SKM-1 treated with dmso at 0.1 percent for 144 hours (cell line): Measurements from ENCODE around the gene S100A5.

Source experiments
- DNase-seq: peaks from one replicate; lab custom pipeline; 2025; ENCODE audit not compliant: unreplicated experiment; lab: John Stamatoyannopoulos, UW

Gene S100A5

DNA sequence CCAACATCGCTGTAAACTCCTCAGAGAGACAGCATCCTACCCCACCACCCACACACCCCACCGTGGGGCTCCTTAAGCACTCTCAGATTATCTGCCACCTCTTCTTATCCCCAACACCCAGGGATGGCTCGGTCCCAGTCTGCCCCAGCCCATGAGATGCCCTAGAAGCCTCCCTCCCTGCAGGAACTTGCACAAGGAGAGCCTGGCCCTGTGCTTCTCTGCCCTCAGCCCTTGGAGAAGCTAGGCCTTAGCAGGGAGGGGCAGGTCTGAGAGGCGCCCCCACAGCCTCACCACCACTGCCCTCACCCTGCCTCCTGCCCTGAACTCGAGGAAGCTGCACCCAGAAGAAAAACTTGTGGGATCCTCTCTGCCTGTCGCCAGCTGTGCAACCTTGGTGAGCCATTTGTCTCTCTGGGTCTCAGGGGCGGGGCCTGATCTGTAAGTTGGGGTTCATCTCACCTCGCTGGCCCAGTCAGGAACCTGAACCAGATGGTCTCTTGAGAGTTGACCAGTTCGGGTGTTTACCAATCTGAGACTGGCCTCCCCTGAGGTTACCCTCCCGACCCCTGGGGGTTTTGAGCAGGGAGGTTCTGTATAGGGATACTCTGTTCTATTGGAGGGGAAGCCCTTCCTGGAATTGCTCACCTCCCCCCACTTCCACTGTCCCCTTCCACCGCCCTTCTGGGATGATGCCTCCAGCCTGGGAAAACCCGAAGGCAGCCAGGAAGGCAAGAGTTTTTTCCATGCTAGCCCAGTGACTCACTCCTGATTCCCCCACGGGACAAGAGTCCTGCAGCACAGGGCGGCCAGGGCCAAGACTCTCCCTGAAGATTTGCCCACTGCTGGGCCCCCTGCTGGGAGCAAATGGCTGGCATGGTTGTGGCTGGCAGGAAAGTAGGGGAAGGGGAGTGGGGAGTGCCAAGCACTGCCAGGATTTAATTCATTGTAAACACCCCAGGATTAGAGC, 8.3 kb upstream of the S100A5 start, which contains the start of gene S100A3:
TSS of gene S100A3 (minus strand) at position 537 of the 967 bp plus-strand sequence. CDS start 773 bp downstream, outside the sequence.
- no peak for DNase-seq

DNA sequence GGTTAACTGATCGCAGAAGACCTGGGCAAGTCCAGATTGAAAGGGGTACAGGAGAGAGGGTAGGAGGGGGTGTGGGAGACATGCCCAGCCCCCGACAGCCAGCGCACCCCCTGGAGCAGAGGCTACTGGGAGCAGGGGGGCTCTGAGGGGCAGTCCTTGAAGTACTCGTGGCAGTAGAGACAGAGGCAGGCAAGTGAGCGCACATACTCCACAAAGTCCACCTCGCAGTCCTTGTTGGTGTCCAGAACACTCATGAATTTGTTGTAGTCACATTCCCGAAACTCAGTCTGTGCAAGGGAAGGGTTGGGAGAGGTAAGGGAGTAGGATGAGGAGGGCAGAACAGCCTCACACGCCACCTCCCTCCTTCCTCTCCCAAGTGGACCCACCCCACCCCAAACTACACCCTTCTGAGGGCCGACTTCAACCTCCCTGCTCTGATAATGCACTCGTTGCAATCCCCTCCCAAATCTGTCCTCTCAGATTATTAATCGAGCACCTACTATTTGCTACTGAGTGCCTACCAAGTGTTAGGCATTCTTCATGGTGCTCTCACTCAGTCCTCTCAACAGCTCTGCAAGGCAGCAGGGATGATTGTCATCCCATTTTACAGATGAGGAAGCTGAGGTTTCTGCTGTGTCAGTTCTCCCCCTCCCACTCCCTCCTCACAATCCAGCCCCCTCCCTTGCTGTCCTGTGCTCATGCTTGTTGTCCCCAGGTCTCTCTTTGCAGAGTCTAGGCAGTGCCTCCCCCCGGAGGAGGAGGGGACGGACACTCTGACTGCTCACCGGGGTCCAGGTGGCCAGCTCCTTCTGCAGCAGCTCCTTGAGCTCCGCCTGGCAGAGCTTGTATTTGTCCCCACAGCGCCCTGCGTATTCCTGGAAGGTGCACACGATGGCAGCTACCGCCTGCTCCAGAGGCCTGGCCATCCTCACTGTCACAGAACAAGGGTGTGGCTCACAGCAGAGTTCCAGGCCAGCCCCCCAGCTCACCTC, 7.1 kb upstream of the S100A5 start:
- no peak for DNase-seq

DNA sequence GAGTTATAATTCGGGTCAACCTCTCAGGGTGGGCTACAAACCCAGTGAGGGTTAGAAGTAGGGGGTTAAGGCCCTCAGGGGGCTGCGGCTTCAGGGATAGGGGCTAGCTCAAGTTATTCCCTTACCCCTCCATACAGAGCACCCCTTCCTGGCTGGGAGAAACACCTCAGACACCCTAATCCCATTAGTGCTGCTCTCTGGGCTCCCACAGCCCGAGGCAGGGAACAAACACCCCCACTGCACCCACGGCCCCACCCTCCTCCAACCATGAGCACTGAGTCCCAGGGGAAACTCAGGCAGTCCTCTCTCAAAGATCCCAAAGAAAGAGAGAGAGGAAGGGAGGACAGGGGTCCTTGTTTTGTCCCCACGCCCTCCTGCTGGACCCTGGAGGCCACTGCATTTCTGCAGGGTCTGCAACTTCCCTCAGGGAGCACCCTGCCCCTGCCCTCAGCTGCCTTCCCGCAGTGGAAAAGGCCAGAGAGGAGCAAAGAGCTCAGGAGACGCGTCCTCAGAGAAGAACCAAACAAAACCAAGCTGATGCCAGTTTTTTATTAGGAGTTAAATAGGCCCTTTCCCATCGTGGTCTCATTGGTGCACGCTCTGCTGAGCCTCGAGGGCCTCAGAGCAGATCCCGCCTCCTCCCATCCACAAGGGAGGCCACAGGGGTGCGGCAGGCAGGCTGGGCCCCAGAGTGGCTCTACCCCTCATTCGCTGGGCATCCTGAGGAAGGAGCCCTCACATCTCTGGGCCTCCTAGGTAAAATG, 6.2 kb upstream of the S100A5 start:
- DNase-seq: no peak

DNA sequence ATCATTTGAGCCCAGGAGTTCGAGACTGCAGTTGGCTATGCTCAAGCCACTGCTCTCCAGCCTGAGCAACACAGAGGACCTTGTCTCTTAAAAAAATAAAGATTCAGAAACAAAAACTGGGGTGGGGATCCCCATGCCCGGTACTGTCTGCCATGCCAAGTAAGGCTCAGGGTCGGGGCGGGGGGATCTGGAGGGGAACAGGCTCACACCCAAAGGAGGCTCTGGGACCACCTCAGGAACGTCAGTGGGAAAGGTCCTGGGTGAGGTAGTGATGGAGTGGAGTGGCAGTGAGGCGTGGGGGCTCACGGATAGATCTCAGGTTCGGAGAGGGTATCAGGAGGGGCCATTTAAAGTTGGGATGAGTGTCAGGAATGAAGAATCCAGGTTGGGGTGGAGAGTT, 5.6 kb upstream of the S100A5 start:
- DNase-seq: no peak

DNA sequence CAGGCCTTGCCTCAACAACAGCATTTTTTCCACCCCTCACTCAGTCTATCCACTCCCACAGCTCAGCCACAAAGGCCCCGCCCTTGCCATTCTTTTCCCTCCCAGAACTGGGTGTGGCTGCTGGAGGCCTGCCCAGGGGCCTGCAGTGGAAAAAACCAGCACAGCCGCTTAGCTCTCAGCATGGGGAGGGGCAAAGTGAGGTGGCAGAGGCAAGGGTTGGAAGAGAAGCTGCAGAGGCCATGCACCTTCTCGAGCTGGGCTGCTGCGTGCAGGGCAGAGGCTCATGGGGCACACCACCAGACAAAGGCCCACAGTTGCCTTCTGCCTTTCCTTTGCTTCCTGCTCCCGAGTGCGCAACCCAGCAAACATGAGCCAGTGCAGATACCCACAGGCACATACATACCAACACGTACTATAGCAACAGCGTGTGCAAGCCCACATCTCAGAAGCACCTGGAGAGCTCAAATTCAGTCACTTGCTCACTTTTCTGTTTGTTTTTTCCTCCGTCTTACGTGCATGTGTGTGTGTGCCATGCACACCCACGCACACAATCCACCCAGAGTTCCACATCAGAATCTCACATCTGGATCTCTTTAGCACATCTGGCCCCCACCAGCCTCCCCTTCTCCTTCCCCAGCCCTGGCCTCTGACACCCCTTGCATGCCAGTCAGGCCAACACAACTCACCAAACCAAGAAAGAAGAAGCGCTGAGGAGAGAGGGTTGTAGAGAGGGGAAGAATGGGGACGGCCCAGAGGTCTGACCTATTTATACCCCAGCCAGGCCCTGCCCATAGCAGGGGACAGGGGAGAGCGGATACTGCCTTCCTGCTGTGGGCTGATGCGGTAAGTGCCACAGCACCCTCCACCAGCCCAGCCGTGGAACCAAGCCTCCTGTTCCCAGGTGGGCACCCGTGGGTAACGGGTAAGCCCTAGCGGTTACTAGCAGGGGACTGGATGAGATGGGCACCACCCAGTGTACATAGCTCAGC, 4.6 kb upstream of the S100A5 start, which contains the start of gene S100A4:
TSS of gene S100A4 (minus strand) at position 740 of the 989 bp plus-strand sequence. CDS start 1,012 bp downstream, outside the sequence.
- DNase-seq: peak; percentile 98

DNA sequence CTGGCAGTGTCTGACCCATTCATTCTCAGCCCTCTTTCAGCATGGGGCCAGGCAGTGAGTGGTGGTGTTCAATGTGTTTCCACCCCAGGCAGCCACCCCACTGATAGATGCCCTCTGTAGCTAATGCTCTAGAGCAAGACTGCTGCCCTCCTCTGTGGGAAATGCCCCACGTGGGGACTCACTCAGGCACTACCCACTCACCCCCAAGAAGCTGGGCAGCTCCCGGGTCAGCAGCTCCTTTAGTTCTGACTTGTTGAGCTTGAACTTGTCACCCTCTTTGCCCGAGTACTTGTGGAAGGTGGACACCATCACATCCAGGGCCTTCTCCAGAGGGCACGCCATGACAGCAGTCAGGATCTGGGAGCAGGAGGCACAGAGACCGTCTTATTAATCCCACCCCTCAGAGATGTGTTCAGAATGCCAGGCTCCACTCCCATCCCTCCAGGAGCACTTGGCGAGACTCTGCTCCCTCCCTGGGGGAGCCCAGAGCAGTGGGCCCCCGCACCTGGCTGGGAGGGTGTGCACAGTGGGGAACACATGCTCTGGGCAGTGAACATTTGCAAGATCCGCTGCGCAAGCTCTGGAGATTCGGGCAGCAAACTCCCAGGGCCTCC, 3.8 kb upstream of the S100A5 start:
- DNase-seq: no peak

DNA sequence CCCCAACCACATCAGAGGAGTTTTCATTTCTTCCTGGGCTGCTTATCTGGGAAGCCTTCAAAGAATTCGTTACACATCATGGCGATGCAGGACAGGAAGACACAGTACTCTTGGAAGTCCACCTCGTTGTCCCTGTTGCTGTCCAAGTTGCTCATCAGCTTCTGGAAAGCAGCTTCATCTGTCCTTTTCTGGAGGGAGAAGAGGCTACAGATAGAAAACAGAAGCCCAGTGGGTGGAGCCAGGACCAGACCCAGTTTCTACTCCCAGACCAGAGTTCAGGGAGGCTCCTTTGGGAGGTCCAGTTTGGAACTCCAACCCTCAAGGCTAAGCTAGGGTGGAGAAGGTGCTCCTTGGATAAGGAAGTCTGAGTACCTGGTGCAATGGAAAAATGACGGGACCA, 3.0 kb upstream of the S100A5 start:
- no peak for DNase-seq

DNA sequence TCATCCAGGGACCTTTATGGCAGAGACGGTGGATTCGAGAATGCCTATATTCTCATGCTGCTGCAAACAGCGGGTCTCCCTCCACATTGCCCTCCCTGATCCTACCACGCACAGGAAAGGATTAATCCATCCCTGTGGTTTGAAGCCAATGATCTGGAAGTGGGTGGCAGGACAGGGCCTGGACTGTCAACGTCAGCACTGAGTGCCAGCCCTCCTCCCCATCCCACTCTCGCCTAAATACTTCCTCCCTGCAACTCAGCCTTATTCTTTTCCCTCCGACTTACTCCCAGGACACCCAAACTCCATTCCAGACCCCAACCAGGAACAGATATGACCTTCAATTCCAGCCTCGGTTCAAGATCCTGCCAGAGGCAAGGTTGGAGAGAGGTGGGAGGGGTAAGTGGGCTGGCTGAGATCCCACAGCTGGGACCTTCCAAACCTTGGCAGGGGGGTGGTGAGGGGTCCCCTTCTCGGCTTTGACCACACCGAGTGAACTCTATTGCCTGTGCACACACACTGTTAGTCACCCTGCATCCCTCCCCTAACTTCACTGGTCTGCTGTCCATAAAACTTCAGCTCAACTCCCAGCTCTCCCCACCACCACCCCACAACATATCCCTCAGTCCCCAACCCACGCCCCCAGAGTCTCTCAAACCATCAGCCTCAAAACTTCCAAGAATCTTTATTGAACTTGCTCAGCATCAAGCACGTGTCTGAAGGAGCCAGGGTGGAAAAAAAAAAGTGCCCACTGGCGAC, 2.4 kb upstream of the S100A5 start:
- DNase-seq: no peak

DNA sequence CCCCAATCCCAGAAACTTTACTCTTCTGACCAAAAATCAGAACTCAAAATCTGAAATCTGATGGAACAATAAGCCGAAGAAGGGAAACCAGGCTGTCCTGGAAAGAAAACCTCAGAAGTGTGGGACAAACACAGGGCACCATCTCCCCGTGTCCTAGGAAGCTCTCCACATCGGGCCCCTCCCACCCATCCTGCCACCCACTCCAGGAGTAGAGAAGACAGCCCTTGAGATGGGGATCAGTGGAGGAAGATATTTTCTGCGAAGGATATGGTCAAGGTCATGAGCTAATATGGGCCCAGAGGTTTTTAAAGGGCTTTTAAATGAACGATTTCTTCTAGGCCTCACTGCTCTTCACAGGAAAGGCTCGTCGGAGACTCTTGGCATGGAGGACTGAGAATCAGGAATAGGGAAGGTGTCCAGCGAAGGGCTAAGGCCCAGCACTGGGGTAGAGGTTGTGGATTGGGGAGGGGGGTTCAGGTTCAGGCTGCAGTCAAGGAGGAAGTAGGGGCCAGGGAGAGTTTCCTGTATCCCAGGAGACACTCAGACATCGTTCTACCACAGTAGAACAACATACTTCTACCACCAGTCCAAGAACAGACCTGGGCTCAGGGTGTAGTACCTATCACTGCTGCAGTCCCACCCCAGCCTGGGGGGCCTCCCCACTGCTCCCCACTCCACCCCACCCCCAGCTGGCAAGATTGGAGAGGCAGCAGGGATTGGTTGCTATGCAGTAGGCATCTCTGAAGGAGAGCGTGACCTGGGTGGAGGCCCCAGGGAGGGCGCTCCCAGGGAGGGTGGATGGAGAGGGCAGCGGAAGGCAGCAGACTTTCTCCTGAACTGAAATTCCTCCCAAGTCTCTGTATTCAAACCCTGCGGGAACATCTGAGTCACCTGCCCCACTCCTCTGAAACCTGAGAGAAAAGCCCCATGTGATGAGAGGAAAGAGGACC, 1.2 kb upstream of the S100A5 start:
- DNase-seq: peak; percentile 36

DNA sequence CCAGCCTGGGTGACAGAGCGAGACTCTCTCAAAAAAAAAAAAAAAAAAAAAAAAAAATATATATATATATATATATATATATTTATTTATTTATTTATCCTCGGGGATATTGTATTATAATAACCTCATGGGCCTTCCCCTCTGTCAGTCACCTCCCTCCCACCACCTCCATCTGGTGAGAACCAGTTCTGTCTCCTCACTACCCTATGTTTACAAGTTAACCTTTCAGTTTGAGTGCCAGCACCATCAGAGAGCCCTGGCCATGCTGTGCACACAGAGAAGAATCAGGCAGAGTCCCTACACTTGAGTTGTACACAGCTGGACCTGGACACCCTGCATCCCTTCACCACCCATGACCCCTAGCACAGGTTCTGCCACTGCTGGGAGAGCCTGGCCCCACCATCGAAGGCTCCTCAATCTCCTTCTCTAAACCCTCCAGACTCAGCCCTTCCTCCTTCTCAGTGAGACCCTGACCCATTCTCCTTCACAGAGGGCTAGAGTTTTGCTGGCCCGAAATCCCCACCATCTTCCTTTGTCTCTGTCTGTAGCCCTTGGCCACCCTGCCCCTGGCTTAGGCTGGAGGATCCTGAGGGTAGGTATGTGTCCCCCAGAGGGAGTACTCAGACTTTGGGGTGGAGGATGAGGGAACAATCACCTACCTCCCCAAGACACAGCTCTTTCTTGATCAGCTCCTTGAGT, 1.2 kb downstream of the S100A5 start:
- DNase-seq: no peak

DNA sequence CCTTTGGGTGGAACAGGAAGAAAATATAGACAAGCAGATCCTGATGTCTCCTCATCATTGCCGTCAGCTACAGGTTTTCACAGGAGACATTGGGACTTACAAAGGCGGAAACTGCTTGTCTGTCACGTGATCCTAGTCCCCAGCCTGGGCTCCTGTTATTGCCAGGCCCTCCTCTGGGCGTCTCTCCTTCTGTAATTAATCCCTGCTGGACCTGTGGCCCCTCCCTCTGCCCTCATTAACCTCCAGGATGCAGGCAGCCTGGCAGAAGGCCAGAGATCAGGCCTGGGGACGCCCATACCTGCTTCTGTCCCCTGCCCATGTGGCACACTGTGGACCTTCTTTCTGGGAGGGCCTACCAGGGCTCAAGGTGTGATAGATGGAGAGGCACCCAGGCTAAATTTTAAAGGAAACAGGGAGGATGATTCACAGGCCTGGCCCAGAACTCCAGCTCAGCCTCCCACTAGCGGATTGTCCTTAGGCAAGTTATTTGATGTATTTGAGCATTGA, 2.4 kb downstream of the S100A5 start:
- no peak for DNase-seq

DNA sequence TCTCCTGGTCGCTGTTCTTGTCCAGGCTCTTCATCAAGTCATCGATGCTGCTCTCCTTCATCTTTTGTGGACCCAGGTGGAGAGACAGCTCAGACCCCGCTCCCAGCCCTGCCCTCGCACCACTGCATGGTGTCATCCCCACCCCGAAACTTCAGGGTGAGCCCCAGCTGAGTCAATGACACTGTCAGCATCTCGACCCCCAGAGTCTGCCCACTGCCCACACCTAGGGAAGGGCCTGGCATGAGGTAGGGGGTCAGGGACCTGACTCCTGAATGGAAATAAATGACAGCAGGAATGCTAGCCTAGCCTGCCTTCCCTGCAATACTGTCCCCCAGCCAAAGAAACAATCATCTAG, 3.4 kb downstream of the S100A5 start:
- DNase-seq: no peak

DNA sequence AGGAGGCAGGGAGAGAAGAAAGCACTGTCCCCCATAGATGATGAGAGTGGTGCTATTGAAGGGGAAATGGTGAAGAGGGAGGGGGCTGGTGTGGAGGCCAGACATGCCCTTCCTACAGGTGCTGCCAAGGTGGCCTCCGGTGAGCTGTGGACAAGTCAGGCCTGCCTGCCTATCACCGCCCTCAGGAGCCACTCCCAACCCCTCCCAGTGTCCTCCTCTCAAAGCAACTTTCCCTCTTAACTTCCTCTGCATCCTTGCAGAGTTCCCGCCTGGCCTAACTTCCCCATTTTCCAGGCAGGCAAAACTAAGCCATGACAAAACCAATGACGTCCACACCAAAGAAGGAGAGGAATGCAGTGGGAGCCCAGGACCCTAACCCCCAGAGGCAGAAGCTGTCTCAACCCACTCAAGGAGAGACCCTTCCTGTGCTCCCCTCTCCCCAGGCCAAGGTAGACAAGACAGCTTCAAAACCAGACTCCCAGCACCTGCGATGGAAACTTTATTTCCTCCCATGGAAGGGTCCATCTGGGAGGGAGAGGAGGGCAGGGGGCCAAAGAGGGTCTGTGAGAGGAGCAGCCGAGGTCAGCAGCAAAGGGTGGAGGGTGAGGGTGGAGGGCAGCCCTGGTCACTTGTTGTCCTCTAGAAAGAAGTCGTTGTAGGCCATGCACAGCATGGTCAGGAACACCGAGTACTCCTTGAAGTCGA, 3.9 kb downstream of the S100A5 start:
- DNase-seq: no peak

DNA sequence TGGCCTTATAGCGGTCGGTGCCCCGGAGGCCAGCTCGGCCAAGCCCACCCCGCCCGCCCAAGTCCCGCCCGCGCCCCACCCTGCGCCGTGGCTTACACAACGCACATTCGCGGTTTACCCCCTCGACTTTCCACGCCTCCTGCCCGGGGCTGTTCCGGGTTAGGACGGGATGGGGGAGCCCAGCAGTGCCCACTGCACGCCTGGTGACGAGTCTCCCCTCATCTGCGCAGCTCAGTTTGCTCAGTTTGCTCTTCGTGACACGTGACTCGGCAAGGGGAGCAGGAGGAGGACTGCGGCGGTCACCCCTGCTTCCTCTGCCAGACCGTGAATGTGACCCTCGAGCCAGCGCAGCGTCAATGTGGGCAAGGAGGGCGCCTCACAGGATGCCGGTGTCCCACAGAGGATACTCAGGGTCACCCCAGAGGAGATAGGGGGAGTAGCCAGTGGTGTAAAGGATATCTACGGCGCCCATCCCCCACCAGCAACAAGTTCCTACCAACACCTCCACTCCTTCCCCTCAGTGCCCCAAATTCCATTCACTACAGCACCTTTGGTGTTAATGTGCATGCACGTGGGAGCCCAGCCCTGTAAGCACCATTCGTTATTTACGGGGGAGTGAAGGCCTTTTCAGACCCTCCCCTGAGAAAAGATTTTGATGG, 4.6 kb downstream of the S100A5 start:
- DNase-seq: peak; percentile 77
